ENCODE results near the gene MIER2. TPM values are rescaled to one million over a fixed set of nuclear protein-coding genes. Genes with fewer than 3 reads are reported as not detected.

Gene MIER2
- total and polyA plus RNA-seq, 10 of the 15 experiments (the other 5 are each of a cell fraction or from before 2014, with no cell fraction given): 0.48 to 23.6 (median 12.1) TPM

GRCh38 chr19:273393-273792 is 71.2 kb downstream of the MIER2 start:
- DNase-seq (ENCODE audit: low read depth, low spot score) (no peak), ATAC-seq (no peak), FAIRE-seq (no peak)
- in situ Hi-C loops (cut with MboI): no loop called here
- ChIA-PET SMC1A (ENCODE audit: uncharacterized antibody, unreplicated experiment) (no interaction called here), POLR2A (no interaction called here), CTCF (no interaction called here), RAD21 (ENCODE audit: unreplicated experiment) (no interaction called here)
- Histone ChIP-seq H3K79me2 (ENCODE audit: control insufficient read depth, insufficient read depth, low read length) (no peaks in the 10 kb centered on the region), H3K4me1 (ENCODE audit: control insufficient read depth, insufficient read depth, low read length) (no peaks in the 10 kb centered on the region), H3K9ac (ENCODE audit: control insufficient read depth, insufficient read depth, low read length) (no peak overlapping the region), H3K4me3 (no peak overlapping the region), H3K9me3 (replicated peaks; ENCODE audit: control insufficient read depth, insufficient read depth, low read length) (no peaks in the 10 kb centered on the region), H3K27ac (ENCODE audit: control insufficient read depth, insufficient read depth) (no peak overlapping the region), H3K36me3 (ENCODE audit: control insufficient read depth in 2 of 2, insufficient read depth in 2 of 2, low read length in 1 of 2) (no peaks in the 10 kb centered on the region), H4K20me1 (ENCODE audit: control insufficient read depth, insufficient read depth) (no peaks in the 10 kb centered on the region), H3K27me3 (replicated peaks in 1 of 2; ENCODE audit: control insufficient read depth in 2 of 2, insufficient read depth in 2 of 2, low read length in 1 of 2) (no peaks in the 10 kb centered on the region), H2AFZ (ENCODE audit: control insufficient read depth, low read depth, low read length) (no peak overlapping the region), H3K4me2 (ENCODE audit: control insufficient read depth, insufficient read depth) (no peak overlapping the region)
- intact Hi-C loops (cut with micrococcal nuclease; ENCODE audit: unreplicated experiment): no loop called here
- WGBS (ENCODE audit: insufficient coverage, insufficient replicate concordance, low lambda C conversion rate, missing lambda C conversion rate): 44% methylated on average over 6 of the region's 6 CpGs
- TF ChIP-seq ZBTB11 (CRISPR knock-in tag; IDR thresholded peaks at IDR 0.05) (no peak), NR2C2 (IDR thresholded peaks at IDR 0.05; ENCODE audit: borderline replicate concordance, control insufficient read depth, insufficient read length, low read depth) (no peak), CBX5 (IDR thresholded peaks at IDR 0.05; ENCODE audit: low read depth) (no peak), ZNF274 (IDR thresholded peaks at IDR 0.05; ENCODE audit: insufficient read depth, insufficient read length) (no peak), NRF1 (conservative IDR thresholded peaks at IDR 0.05; ENCODE audit: low read depth, low read length) (no peak), TCF7 (IDR thresholded peaks at IDR 0.05; ENCODE audit: borderline replicate concordance) (no peak), EP300 (IDR thresholded peaks at IDR 0.05; ENCODE audit: borderline replicate concordance in 1 of 2, control insufficient read depth in 1 of 2, low read depth in 2 of 2, low read length in 2 of 2) (no peak), MTA3 (IDR thresholded peaks at IDR 0.05; ENCODE audit: borderline replicate concordance, low read length) (no peak), ATF3 (IDR thresholded peaks at IDR 0.05; ENCODE audit: borderline replicate concordance, extremely low read depth, low read depth, low read length) (no peak), PKNOX1 (IDR thresholded peaks at IDR 0.05) (no peak), PML (IDR thresholded peaks at IDR 0.05; ENCODE audit: low read length) (no peak), SRF (IDR thresholded peaks at IDR 0.05; ENCODE audit: low read depth in 2 of 2, low read length in 2 of 2) (no peak)
- no TSS peak for BruUV-seq (replicated peaks)

All from GM12878 (cell line).